ENCODE data around the gene TARBP2.

DNA sequence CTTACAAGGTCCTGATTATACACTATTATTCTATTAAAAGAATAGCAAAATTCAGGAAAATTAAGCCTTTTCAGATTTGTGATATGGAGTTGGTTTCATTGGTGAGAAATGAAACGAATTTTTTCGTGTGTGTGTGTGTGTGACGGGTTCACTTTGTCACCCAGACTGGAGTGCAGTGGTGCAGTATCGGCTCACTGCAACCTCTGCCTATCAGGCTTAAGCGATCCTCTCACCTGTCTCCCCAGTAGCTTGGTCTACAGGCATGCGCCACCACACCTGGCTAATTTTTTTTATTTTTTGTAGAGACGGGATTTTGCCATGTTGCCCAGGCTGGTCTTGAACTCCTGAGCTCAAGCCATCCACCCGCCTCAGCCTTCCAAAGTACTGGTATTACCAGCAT is 39.5 kb upstream of the TARBP2 start:
- TF ChIP-seq POLR2A (IDR thresholded peaks at IDR 0.05) = no peak
- TF ChIP-seq, protein P1, sequence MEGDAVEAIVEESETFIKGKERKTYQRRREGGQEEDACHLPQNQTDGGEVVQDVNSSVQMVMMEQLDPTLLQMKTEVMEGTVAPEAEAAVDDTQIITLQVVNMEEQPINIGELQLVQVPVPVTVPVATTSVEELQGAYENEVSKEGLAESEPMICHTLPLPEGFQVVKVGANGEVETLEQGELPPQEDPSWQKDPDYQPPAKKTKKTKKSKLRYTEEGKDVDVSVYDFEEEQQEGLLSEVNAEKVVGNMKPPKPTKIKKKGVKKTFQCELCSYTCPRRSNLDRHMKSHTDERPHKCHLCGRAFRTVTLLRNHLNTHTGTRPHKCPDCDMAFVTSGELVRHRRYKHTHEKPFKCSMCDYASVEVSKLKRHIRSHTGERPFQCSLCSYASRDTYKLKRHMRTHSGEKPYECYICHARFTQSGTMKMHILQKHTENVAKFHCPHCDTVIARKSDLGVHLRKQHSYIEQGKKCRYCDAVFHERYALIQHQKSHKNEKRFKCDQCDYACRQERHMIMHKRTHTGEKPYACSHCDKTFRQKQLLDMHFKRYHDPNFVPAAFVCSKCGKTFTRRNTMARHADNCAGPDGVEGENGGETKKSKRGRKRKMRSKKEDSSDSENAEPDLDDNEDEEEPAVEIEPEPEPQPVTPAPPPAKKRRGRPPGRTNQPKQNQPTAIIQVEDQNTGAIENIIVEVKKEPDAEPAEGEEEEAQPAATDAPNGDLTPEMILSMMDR (IDR thresholded peaks at IDR 0.05) = no peak

Measured in lower leg skin (tissue), 3 donors.